HG03354 (cell line): ENCODE results near the gene EXOSC7.

ENCODE experiments used
- ATAC-seq: cut with Tn5 transposase; IDR thresholded peaks from one replicate; pipeline ENCODE4 v1.9.1; 2021; ENCODE audit warnings: mild to moderate bottlenecking; ENCODE audit not compliant: unreplicated experiment, poor library complexity, severe bottlenecking

Gene EXOSC7

GRCh38 chr3:45016916-45017315 is 40.9 kb downstream of the EXOSC7 start:
- no peak for ATAC-seq

- ATAC-seq, result no peak
Observed at GRCh38 chr3:45017821-45018220, 41.8 kb downstream of the EXOSC7 start.

- ATAC-seq, result no peak
Observed at GRCh38 chr3:45020534-45020933, 44.5 kb downstream of the EXOSC7 start.

GRCh38 chr3:45021524-45022297 is 45.7 kb downstream of the EXOSC7 start:
- ATAC-seq, result no peak

GRCh38 chr3:45023675-45024074 is 47.6 kb downstream of the EXOSC7 start:
- ATAC-seq, result no peak

- no peak for ATAC-seq
Observed at GRCh38 chr3:45024542-45025255, 48.7 kb downstream of the EXOSC7 start.

- ATAC-seq, result no peak
Observed at GRCh38 chr3:45026038-45026437, 50.0 kb downstream of the EXOSC7 start, which contains the start of gene CLEC3B. Gene CLEC3B, plus strand, starts transcription at chr3:45026303. Its CDS starts 60 bp downstream, at chr3:45026363.

GRCh38 chr3:45026957-45027356 is 50.9 kb downstream of the EXOSC7 start:
- no peak for ATAC-seq

- ATAC-seq, result no peak
Observed at GRCh38 chr3:45027441-45027840, 51.4 kb downstream of the EXOSC7 start.

GRCh38 chr3:45029216-45029615 is 53.2 kb downstream of the EXOSC7 start:
- no peak for ATAC-seq

GRCh38 chr3:45029661-45030060 is 53.6 kb downstream of the EXOSC7 start:
- no peak for ATAC-seq

GRCh38 chr3:45031531-45031930 is 55.5 kb downstream of the EXOSC7 start:
- ATAC-seq, result no peak

- no peak for ATAC-seq
Observed at GRCh38 chr3:45032113-45032512, 56.1 kb downstream of the EXOSC7 start.

GRCh38 chr3:45033791-45034190 is 57.7 kb downstream of the EXOSC7 start:
- ATAC-seq, result no peak

GRCh38 chr3:45034612-45035252 is 58.7 kb downstream of the EXOSC7 start:
- peak; percentile 43 for ATAC-seq

- ATAC-seq, result no peak
Observed at GRCh38 chr3:45035441-45036301, 59.6 kb downstream of the EXOSC7 start.

GRCh38 chr3:45037720-45038455 is 61.8 kb downstream of the EXOSC7 start:
- peak; percentile 76 for ATAC-seq

GRCh38 chr3:45041666-45042065 is 65.6 kb downstream of the EXOSC7 start:
- no peak for ATAC-seq

- ATAC-seq, result no peak
Observed at GRCh38 chr3:45042162-45042561, 66.1 kb downstream of the EXOSC7 start.
